Activated naive CD8-positive, alpha-beta T cell treated with anti-CD3 and anti-CD28 coated beads for 36 hours (primary cell): ENCODE results near the gene WDR90. TPM values are rescaled to one million over a fixed set of nuclear protein-coding genes. Genes with fewer than 3 reads are reported as not detected.

Experiments
- DNase-seq: peaks from one replicate; pipeline ENCODE4 v3.0.0; 2021
- H3K27ac Mint-ChIP-seq: one replicate; pipeline ENCODE4 v1.8.0; 2022; ENCODE audit warnings: mild to moderate bottlenecking, moderate library complexity, mixed read lengths
- H3K27me3 Mint-ChIP-seq: one replicate; pipeline ENCODE4 v1.8.0; 2022; ENCODE audit warnings: mild to moderate bottlenecking, mixed read lengths
- H3K36me3 Mint-ChIP-seq: one replicate; pipeline ENCODE4 v1.8.0; 2021; ENCODE audit warnings: mild to moderate bottlenecking, mixed read lengths
- H3K4me1 Mint-ChIP-seq: one replicate; pipeline ENCODE4 v1.8.0; 2021; ENCODE audit warnings: mixed read lengths
- H3K4me3 Mint-ChIP-seq: one replicate; pipeline ENCODE4 v1.8.0; 2022; ENCODE audit warnings: mild to moderate bottlenecking, moderate library complexity, mixed read lengths
- H3K9me3 Mint-ChIP-seq: one replicate; pipeline ENCODE4 v1.8.0; 2022; ENCODE audit warnings: mixed read lengths
- total RNA-seq, 2 experiments: library from RNA; stranded (reverse); gene quantifications; one replicate each; pipeline ENCODE4 v1.2.3, GENCODE V29; 2021

The WDR90 gene
- total RNA-seq: 10 to 100 TPM; 84.5 to 86.0 TPM

- Mint-ChIP-seq H3K27ac (peak within 1 kb of the TSS; percentile 86), H3K4me3 (peak within 1 kb of the TSS; percentile 89), H3K4me1 (peaks cover 12% of the 10 kb centered on the region), H3K36me3 (peaks cover 14% of the 10 kb centered on the region), H3K27me3 (no peaks in the 10 kb centered on the region), H3K9me3 (no peaks in the 10 kb centered on the region)
- DNase-seq: peak; percentile 96
These were observed at the start of gene WDR90 for GRCh38 chr16:648781-649589. WDR90 (plus strand) TSS chr16:649365; CDS start chr16:649417, 52 bp downstream.

- Mint-ChIP-seq H3K27ac (no peak overlapping the region), H3K4me3 (no peak overlapping the region)
These were observed 48.4 kb upstream of the WDR90 start for GRCh38 chr16:600781-601180.

GRCh38 chr16:603933-604332 lies 45.2 kb upstream of the WDR90 start:
- no peaks in the 10 kb centered on the region for H3K9me3 Mint-ChIP-seq
- H3K36me3 Mint-ChIP-seq: peaks cover 15% of the 10 kb centered on the region
- peaks cover 17% of the 10 kb centered on the region for H3K4me1 Mint-ChIP-seq
- no peaks in the 10 kb centered on the region for H3K27me3 Mint-ChIP-seq
- no peak overlapping the region for H3K4me3 Mint-ChIP-seq
- DNase-seq: no peak
- H3K27ac Mint-ChIP-seq: no peak overlapping the region

More at GRCh38 chr16:600781-601180, 48.4 kb upstream of the WDR90 start:
- H3K9me3 Mint-ChIP-seq: no peaks in the 10 kb centered on the region
- DNase-seq: no peak
- no peaks in the 10 kb centered on the region for H3K27me3 Mint-ChIP-seq
- peaks cover 16% of the 10 kb centered on the region for H3K4me1 Mint-ChIP-seq
- peaks cover 24% of the 10 kb centered on the region for H3K36me3 Mint-ChIP-seq

GRCh38 chr16:606656-607307 lies 42.4 kb upstream of the WDR90 start:
- no peak overlapping the region for H3K4me3 Mint-ChIP-seq
- peaks cover 9% of the 10 kb centered on the region for H3K36me3 Mint-ChIP-seq
- H3K27ac Mint-ChIP-seq: no peak overlapping the region
- no peaks in the 10 kb centered on the region for H3K9me3 Mint-ChIP-seq
- DNase-seq: no peak
- H3K4me1 Mint-ChIP-seq: peaks cover 23% of the 10 kb centered on the region
- H3K27me3 Mint-ChIP-seq: no peaks in the 10 kb centered on the region

GRCh38 chr16:608019-608418 lies 41.1 kb upstream of the WDR90 start:
- Mint-ChIP-seq H3K27ac (peak overlapping the region; percentile 11), H3K4me3 (no peak overlapping the region), H3K4me1 (peaks cover 19% of the 10 kb centered on the region), H3K27me3 (no peaks in the 10 kb centered on the region), H3K36me3 (peaks cover 9% of the 10 kb centered on the region), H3K9me3 (no peaks in the 10 kb centered on the region)
- peak; percentile 42 for DNase-seq

- Mint-ChIP-seq H3K9me3 (no peaks in the 10 kb centered on the region), H3K4me3 (no peak overlapping the region), H3K36me3 (peaks cover 8% of the 10 kb centered on the region), H3K4me1 (peaks cover 11% of the 10 kb centered on the region), H3K27me3 (no peaks in the 10 kb centered on the region), H3K27ac (no peak overlapping the region)
- no peak for DNase-seq
These were observed 39.8 kb upstream of the WDR90 start for GRCh38 chr16:609316-609715.

GRCh38 chr16:609984-610383 lies 39.2 kb upstream of the WDR90 start:
- Mint-ChIP-seq H3K36me3 (peaks cover 3% of the 10 kb centered on the region), H3K4me3 (no peak overlapping the region), H3K27ac (no peak overlapping the region), H3K4me1 (peaks cover 11% of the 10 kb centered on the region), H3K27me3 (no peaks in the 10 kb centered on the region), H3K9me3 (no peaks in the 10 kb centered on the region)
- no peak for DNase-seq

GRCh38 chr16:610513-611381 lies 38.4 kb upstream of the WDR90 start:
- Mint-ChIP-seq H3K9me3 (no peaks in the 10 kb centered on the region), H3K4me1 (peaks cover 11% of the 10 kb centered on the region), H3K36me3 (no peaks in the 10 kb centered on the region), H3K27ac (no peak overlapping the region), H3K27me3 (no peaks in the 10 kb centered on the region), H3K4me3 (no peak overlapping the region)
- DNase-seq: peak; percentile 67

- DNase-seq: no peak
- Mint-ChIP-seq H3K4me1 (peaks cover 5% of the 10 kb centered on the region), H3K27me3 (no peaks in the 10 kb centered on the region), H3K9me3 (no peaks in the 10 kb centered on the region), H3K36me3 (no peaks in the 10 kb centered on the region), H3K27ac (no peak overlapping the region), H3K4me3 (no peak overlapping the region)
These were observed 34.0 kb upstream of the WDR90 start for GRCh38 chr16:615122-615521.

- Mint-ChIP-seq H3K9me3 (no peaks in the 10 kb centered on the region), H3K4me1 (no peaks in the 10 kb centered on the region), H3K4me3 (no peak overlapping the region), H3K27me3 (no peaks in the 10 kb centered on the region), H3K27ac (no peak overlapping the region), H3K36me3 (no peaks in the 10 kb centered on the region)
- DNase-seq: no peak
These were observed 32.2 kb upstream of the WDR90 start for GRCh38 chr16:616733-617586.

GRCh38 chr16:617855-618254 lies 31.3 kb upstream of the WDR90 start:
- Mint-ChIP-seq H3K4me3 (no peak overlapping the region), H3K27me3 (no peaks in the 10 kb centered on the region), H3K9me3 (no peaks in the 10 kb centered on the region), H3K4me1 (no peaks in the 10 kb centered on the region), H3K27ac (no peak overlapping the region), H3K36me3 (no peaks in the 10 kb centered on the region)
- no peak for DNase-seq

GRCh38 chr16:619476-620100 lies 29.6 kb upstream of the WDR90 start:
- no peaks in the 10 kb centered on the region for H3K4me1 Mint-ChIP-seq
- H3K27ac Mint-ChIP-seq: no peak overlapping the region
- no peaks in the 10 kb centered on the region for H3K27me3 Mint-ChIP-seq
- H3K4me3 Mint-ChIP-seq: no peak overlapping the region
- no peak for DNase-seq
- H3K9me3 Mint-ChIP-seq: no peaks in the 10 kb centered on the region
- H3K36me3 Mint-ChIP-seq: no peaks in the 10 kb centered on the region

GRCh38 chr16:620700-621525 lies 28.3 kb upstream of the WDR90 start:
- no peaks in the 10 kb centered on the region for H3K9me3 Mint-ChIP-seq
- no peak overlapping the region for H3K27ac Mint-ChIP-seq
- H3K4me1 Mint-ChIP-seq: no peaks in the 10 kb centered on the region
- DNase-seq: no peak
- no peaks in the 10 kb centered on the region for H3K27me3 Mint-ChIP-seq
- no peaks in the 10 kb centered on the region for H3K36me3 Mint-ChIP-seq
- H3K4me3 Mint-ChIP-seq: no peak overlapping the region
